GM21528 (cell line): ENCODE results near the gene C6orf15.

Experiments
- ATAC-seq: cut with Tn5 transposase; IDR thresholded peaks from one replicate; pipeline ENCODE4 v1.9.1; 2021; ENCODE audit warnings: mild to moderate bottlenecking, moderate library complexity; ENCODE audit not compliant: unreplicated experiment, low FRiP score

The C6orf15 gene

DNA sequence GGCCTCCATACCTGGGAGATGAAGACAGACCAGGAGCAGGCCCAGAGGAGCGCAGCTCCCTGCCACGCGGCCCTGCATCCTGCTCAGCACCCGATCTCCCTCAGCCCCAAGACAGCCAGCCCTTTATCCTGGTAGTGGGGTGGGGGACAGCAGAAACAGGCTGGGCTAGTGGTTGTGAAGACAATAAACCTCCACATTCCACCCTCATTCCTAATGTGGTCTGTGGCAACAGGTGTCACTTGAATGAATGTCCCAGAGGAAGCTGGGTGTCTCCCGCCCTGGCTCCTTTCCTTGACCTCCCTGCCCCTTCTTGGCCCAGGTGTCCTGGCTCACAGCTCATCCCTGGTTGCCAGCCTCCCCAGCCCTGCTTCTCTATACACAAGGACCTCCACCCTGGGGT, at the start of gene C6orf15:
Gene C6orf15 (minus strand): TSS at position 98 of the 400 bp plus-strand sequence. CDS start 20 bp downstream, at position 78.
- no peak for ATAC-seq

DNA sequence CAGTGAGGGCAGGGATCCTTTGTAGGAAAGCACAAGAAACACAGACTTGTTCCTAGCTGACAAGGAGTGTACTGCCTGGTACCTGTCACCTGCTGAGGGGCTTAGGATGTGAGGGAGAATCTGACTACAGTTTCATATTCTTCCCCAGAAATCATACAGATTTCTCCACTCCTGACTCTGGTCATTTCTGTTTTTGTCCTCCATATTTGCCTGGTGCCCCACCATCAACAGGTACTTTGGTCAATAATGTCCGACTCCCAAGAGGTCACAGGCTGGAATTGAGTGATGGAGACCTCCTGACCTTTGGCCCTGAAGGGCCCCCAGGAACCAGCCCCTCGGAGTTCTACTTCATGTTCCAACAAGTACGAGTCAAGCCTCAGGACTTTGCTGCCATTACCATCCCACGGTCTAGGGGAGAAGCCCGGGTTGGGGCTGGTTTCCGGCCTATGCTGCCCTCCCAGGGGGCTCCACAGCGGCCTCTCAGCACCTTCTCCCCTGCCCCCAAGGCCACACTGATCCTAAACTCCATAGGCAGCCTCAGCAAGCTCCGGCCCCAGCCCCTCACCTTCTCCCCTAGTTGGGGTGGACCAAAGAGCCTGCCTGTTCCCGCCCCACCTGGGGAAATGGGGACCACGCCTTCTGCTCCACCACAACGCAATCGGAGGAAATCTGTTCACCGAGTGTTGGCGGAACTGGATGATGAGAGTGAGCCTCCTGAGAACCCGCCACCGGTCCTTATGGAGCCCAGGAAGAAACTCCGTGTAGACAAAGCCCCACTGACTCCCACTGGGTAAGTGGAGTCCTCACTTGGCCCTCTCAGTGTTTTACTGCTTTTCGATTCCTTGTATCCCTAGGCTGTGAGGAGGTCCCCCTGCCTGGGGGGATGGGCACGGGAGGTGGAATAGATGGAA, 49.1 kb upstream of the C6orf15 start:
- no peak for ATAC-seq

DNA sequence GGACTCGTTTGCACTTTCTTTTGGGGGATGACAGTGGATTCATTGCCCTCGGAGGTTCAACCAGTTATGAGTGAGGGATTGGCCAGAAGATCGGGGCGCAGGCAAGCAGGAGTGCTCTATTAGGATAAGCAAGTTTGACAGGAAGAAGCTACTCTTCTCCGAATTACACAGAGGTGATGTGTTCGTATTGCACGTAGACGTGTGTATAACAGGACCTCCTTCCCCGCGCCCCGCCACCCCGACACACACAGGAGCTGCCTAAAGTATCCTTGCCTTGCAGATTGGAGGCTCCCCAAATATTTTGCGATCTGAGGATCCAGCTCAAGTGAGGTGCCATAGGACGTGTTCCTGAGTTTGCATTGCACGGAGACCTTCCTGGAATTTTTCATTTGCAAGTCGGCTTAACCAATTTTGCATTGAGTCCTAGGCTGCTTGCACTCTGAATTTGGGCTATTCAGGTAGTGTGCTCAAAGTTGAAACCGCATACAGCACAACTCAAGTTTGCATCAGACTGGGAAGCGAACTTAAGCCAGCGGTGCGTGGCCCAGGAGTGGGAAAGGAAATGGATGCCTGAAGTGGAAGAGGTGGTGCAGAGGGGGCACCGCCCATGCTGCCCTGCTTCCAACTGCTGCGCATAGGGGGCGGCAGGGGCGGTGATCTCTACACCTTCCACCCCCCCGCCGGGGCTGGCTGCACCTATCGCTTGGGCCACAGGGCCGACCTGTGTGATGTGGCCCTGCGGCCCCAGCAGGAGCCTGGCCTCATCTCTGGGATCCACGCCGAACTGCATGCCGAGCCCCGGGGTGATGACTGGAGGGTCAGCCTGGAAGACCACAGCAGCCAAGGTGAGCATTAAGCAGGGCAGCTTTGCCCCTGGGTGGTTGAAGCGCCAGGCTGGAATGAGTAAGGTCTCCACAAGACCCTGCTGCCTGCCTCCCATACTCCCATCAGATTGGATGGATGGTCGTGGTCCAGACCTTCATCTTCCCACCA, 46.8 kb upstream of the C6orf15 start:
- ATAC-seq = peak; percentile 13

DNA sequence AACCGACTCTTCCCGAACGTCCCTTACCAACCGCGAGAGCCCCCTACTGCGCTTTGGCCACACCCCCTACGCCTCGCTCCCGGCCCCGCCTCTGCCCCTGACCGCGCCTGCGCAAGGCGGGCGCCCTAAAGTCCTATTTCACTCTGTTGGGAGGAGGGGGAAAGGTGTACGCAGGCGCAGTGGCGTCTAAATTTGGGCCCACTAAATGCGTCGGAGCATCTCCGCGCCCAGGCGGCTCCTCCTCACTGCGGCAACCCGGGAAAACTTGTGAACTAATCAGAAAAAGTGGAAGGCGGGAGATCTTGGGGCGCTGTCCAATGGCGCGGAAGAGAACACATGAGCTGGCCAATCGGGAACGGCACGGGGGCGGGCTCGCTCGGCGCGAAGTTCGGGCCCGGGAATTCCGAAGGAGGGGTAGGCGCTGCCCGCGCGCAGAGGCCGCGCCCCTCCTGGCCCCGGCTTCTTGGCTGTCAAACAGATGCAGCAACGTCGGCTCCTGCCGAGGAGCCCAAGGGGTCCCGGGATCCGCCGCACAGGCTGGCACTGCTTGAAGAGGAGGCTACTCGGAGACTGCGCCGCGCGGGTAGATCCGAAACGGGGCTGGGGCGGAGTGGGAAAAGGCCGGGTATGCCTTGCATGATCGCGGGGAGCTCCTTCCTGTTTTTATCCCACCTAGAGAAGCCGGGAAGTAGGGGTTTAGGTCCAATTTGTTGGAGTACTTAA, 45.9 kb upstream of the C6orf15 start, which contains the start of gene TCF19:
Gene TCF19 (plus strand): TSS at position 450 of the 723 bp plus-strand sequence. CDS start 881 bp downstream, outside the sequence.
- ATAC-seq = peak; percentile 82

DNA sequence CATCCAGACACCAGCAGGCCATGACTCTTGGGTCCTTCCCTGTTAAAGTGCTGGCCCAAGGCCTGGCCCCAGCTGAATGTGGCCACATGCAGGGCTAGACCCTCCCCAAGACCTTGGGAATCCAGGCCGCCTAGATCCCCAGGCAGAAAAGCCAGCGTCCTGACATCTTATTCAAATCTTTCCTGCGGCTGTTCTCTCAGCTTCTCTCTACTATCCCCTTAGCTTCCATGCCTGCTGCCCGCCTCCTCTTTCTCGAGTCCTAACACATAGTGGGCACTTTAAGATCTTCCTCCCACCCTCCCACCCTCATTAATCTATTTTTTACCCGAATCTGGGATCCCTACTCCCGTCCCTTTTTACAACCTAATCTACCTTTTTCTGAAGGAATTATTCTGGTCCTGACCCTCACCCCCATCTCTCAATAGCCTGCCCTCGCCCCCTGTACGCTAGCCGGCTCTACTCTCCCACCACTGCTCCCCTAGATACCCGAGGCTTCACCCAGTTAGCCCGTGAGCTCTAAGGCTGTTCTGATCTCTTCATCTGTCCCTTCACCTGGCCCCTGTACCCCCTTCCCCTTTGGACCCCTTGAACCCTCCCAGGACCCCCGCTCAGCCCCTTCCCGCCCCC, 45.3 kb upstream of the C6orf15 start, which contains the start of gene CCHCR1:
Gene CCHCR1 (minus strand): TSS at position 290 of the 627 bp plus-strand sequence. CDS start 202 bp downstream, at position 88.
- ATAC-seq = no peak

DNA sequence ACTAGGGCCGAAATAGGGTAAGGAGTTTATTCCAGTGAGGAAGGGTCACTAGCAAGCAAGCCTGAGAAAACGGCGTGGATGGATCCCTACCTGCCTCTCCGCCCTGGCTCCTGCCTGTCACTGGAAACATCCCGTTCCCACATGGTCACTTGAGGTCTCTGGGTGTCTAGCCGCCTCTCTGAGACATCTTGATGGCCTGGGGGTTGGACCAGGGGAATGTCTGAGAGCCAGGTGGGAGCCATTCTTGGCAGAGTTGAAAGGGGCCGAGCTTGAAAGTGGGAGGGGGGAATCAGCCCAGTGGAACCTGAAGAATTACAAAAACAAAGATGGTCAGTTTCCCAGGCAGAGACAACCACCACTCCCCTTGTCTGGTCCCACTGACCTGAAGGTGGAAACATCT, 44.3 kb upstream of the C6orf15 start:
- no peak for ATAC-seq

DNA sequence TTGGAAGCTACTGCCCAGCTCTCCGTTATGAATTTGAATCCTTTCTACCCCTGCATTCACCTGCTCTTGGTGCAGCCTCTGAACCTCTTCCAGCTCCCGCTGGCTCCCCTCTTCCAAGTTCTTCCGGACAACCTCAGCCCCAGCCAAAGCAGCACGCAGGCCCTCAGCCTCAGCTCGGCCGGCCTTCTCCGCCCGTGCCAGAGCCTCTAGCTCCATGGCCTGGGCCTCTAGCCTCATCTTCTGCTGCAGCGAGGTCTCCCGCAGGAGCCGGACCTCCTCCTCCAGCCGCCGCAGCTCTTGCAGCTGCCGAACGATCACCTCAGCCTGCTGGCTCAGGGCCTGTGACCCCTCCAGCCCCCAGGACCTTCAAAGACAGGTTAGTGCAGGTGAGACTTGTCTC, 42.1 kb upstream of the C6orf15 start:
- no peak for ATAC-seq

DNA sequence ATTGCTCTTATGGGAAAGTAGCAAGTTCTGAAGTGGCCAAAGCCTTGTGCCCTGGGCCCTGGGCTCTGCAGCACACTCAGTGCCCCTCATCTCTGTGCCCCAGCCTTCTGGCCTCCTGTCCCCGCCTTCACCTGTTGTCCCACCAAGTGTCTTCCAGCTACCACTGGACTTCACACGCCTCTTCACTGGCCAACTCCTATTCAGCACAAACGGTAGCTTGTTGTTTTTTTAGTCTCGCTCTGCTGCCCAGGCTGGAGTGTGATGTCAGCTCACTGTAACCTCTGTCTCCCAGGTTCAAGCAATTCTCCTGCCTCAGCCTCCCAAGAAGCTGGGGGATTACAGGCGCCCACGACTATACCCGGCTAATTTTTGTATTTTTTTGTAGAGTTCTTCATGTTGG, 40.4 kb upstream of the C6orf15 start:
- no peak for ATAC-seq

DNA sequence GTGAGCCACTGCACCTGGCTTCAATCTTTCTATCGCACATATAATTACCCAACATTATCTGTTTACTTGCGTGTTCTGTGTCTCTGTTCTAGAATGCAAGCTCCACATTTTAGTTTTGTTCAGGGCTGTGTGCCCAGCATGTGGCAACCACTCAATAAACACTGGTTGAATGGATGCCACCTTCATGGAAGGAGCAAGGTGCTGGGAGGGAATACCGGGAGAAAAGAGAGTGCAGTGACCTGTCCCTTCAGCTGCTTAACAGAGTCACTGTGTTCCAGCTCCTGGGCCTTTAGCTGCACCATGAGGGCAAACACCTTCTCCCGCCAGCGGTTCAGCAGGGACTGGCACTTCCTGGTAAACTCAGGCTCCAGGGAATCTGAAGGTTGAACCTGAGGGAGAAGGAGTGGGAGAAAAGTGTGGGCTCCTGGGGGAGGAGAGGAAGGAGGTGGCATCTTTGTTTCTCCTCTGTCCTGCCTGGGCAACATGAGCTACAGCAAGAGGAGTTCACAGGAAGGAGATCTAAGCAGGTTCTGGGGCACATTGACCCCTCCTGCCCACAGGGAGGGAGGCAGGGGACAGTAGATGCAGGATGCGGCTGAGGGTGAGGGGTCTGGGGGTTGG, 37.6 kb upstream of the C6orf15 start:
- ATAC-seq = no peak

DNA sequence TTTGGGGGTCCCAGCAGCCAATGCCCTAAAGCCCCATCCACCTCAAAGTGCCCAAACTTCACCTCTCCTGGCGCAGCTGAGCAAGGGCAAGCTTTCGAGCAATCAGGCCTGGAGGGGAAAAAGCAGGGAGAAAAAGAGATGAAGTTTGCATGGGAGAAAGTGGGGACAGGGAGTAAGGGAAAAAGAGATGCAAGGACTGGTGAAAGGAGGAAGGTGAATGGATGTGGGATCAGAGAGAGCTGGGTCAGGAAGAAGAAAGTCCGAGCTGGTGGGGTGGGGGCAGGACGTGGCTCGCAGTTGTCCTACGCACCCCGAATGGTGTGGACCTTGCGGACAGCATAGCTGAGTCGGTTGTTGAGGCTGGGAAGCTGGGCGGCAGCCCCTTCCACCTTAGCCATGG, 33.0 kb upstream of the C6orf15 start:
- no peak for ATAC-seq

DNA sequence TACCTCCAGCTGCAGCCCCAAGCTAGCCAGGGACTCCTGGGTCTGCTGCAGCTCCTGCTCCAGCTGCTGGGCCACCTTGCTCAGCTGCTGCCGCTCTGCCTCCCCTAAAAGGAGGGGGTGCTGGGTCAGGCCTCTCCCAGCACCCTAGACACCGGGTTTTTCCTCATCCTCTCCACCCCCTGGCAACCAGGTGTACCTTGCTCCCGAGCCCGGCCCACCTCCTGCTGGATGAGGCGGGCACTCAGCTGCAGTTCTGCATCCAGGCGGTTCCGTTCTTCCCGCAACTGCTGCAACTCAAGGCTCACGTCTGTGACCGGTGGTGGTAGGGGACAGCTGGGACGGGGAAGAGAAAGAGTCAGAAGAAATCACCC, 32.6 kb upstream of the C6orf15 start:
- no peak for ATAC-seq

DNA sequence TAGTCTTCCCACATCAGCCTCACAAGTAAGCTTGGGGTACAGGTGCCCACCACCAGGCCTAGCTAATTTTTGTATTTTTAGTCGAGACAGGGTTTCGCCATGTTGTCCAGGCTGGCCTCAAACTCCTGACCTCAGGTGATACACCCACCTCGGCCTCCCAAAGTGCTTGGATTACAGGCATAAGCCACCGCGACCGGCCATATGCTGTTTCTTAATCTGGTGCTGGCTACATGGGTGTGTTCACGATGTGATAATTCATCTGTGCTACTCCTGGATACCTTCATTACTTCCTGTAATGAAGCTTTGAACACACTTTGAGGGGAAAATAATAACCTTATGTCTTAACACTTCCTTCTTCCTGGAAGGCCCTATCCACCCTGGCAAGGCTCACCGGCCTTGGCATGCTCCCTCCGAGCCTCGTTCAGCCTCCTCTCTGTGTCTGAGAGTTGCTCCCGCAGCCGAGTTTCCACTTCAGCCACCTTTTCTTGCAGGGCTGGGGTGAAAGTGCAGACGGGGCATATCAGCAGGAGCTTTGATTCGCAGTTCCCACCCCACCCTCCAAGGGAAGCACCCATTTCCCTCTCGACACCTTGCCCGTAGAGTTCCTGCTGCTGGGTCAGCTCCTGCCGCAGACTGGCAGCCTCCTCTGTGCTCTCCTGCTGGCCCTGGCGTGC, 32.1 kb upstream of the C6orf15 start:
- no peak for ATAC-seq

DNA sequence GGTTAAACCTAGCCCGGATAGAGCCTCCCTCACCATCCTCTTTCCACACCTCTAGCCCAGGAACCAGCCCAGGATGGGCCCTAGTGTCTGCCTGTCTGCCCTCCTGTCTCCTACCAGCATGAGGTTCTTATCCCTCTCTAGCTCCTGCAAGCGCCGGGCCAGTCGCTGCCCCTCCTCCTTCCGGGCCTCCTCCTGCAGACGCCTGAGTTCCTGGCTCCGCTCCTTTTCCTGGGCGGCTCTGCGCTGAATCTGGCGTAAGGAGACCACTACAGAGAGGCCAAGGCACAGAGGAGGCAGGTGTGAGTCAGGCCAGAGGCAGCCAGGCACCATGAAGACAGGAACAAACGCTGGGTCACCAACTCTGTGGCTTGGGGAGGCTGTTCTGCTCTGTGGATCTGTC, 30.8 kb upstream of the C6orf15 start:
- ATAC-seq = no peak

DNA sequence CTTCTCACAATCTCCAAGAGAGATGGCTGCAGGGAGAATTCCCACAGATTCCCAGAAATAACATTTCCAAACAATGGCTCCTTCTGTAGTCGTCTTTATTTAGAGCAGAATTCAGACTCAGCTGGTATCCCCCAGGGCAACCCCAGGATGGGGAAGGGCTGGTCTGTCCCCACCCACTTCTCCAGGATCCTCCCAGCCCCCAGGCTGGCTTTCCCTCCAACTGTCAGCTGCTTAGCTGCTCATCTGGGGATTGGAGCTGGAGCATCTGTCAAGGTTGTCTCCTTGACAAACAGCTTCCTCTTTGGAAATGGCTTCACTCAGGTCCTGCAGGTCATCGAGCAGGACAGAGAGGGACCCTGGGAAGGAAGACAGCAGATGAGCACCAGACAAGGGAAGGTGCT, 30.0 kb upstream of the C6orf15 start:
- ATAC-seq = no peak

DNA sequence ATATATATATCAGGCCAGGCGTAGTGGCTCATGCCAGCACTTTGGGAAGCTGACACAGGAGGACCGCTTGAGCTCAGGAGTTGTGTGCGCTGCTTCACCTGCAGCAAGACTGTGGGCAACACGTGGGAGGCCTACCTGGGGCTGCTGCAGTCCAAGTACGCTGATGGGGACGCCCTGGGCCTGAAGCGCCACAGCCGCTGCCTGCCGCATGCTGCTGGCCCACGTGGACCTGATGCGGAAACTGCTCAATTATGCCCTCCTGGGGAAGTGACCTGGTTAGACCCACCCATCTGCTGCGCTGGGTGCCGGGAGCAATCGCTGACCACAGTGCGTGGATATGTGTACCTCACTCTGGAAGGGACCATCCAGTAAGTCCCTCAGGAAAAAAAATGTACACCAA, 28.3 kb upstream of the C6orf15 start:
- ATAC-seq = no peak

DNA sequence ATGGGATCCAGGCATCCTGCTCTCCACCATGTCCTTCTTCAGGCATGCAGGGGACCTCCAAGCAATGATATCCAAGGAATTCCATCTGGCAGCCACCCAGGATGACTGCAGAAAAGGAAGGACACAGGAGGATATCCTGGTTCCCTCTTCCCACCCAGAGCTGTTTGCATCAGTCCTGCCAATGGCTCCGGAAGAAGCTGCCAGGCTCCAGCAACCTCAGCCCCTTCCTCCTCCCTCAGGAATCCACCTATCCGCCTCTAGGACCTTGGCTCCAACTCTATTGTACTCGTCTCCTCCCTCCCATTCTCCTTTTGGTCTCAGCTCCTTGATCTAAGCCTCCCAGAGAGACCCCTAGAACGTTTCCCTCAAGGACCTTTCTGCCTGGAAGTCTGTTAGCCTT, 27.2 kb upstream of the C6orf15 start:
- no peak for ATAC-seq

DNA sequence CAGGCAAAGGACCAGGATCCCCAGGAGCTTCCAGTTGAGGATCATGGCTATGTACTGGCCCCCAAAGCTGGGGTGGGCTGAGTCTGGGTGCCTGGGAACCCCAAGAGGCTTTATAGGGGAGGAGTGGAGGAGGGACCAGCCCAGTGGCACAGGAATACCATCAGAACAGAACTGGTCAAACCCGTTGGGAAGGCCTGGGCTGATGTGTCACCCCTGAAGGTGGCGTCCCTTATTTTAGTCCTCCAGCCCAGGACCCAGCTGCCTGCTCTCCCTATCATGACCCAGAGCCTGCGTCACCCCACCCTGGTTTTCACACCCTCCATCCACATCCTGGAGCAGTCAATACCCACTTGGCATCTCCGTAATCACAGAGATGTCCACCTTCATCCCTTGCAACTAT, 26.6 kb upstream of the C6orf15 start, which contains the start of gene PSORS1C2:
Gene PSORS1C2 (minus strand): TSS at position 85 of the 400 bp plus-strand sequence. CDS start 40 bp downstream, at position 45.
- ATAC-seq = no peak

DNA sequence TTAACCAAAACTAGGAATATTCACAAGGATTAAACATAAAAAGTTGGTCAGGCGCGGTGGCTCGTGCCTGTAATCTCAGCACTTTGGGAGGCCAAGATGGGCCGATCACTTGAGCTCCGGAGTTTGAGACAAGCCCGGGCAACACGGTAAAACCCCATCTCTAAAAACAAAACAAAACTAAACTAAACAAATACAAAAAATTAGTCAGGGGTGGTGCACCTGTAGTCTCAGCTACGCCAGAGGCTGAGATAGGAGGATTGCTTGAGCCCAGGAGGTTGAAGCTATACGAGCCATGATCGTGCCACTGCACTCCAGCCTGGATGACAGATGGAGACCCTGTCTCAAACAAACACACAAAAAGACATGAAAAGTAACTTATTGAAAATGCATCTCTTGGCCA, 23.3 kb upstream of the C6orf15 start:
- no peak for ATAC-seq

DNA sequence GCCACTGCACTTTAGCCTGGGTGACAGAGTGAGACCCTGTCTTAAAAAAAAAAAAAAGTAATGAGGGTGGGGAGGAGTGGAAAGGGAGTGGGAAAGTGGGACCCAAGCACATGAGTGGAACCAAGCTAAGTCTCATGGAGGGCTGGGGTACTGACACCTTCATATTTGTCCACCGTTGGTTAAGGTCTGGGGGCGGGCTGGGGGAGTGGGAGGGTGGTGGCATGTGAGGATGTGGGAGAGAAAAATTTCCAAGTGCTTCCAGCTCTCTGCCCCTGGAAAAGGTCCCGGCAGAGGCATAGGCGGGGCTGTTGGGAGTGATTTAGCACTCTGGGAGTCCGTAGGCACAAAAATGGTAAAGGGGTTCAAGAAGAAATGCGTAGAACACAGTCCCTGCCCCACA, 20.4 kb upstream of the C6orf15 start:
- ATAC-seq = no peak
